ENCODE data around the gene TCF4. TPM values are rescaled to one million over a fixed set of nuclear protein-coding genes. Genes with fewer than 3 reads are reported as not detected.

TCF4 gene
- total RNA-seq, 1 donor from 2014 or later = 175 TPM

GRCh38 chr18:55501982-55502710, 85.8 kb downstream of the TCF4 start:
- Mint-ChIP-seq H3K27me3 (ENCODE audit: unreplicated experiment) (peaks cover 9% of the 10 kb centered on the region), H3K9me3 (ENCODE audit: unreplicated experiment) (no peaks in the 10 kb centered on the region), H3K27ac (ENCODE audit: unreplicated experiment) (peak overlapping the region; percentile 100), H3K4me1 (ENCODE audit: unreplicated experiment) (peaks cover 69% of the 10 kb centered on the region), H3K36me3 (ENCODE audit: low read depth, unreplicated experiment) (peaks cover 3% of the 10 kb centered on the region), H3K4me3 (ENCODE audit: unreplicated experiment) (peak overlapping the region; percentile 67)
- no peak for DNase-seq (ENCODE audit: low spot score)
- no peak for TF ChIP-seq CTCF (IDR thresholded peaks at IDR 0.05; ENCODE audit: unreplicated experiment)

- no peak for TF ChIP-seq CTCF (IDR thresholded peaks at IDR 0.05; ENCODE audit: unreplicated experiment)
- no peaks in the 10 kb centered on the region for H3K9me3 Mint-ChIP-seq (ENCODE audit: unreplicated experiment)
- H3K4me1 Mint-ChIP-seq (ENCODE audit: unreplicated experiment) = peaks cover 67% of the 10 kb centered on the region
These were observed 86.4 kb downstream of the TCF4 start for GRCh38 chr18:55501579-55501978.

GRCh38 chr18:55500316-55501086, 87.5 kb downstream of the TCF4 start:
- H3K27ac Mint-ChIP-seq (ENCODE audit: unreplicated experiment) = peak overlapping the region; percentile 100

More at GRCh38 chr18:55501579-55501978, 86.4 kb downstream of the TCF4 start:
- peaks cover 3% of the 10 kb centered on the region for H3K36me3 Mint-ChIP-seq (ENCODE audit: low read depth, unreplicated experiment)
- peak overlapping the region; percentile 100 for H3K27ac Mint-ChIP-seq (ENCODE audit: unreplicated experiment)
- H3K27me3 Mint-ChIP-seq (ENCODE audit: unreplicated experiment) = peaks cover 8% of the 10 kb centered on the region
- peak; percentile 27 for DNase-seq (ENCODE audit: low spot score)
- peak overlapping the region; percentile 67 for H3K4me3 Mint-ChIP-seq (ENCODE audit: unreplicated experiment)

GRCh38 chr18:55499526-55499925, 88.5 kb downstream of the TCF4 start:
- peaks cover 64% of the 10 kb centered on the region for H3K4me1 Mint-ChIP-seq (ENCODE audit: unreplicated experiment)
- TF ChIP-seq CTCF (IDR thresholded peaks at IDR 0.05; ENCODE audit: unreplicated experiment) = no peak
- no peak overlapping the region for H3K4me3 Mint-ChIP-seq (ENCODE audit: unreplicated experiment)
- peak overlapping the region; percentile 100 for H3K27ac Mint-ChIP-seq (ENCODE audit: unreplicated experiment)
- peaks cover 3% of the 10 kb centered on the region for H3K36me3 Mint-ChIP-seq (ENCODE audit: low read depth, unreplicated experiment)
- H3K27me3 Mint-ChIP-seq (ENCODE audit: unreplicated experiment) = peaks cover 6% of the 10 kb centered on the region
- no peak for DNase-seq (ENCODE audit: low spot score)
- no peaks in the 10 kb centered on the region for H3K9me3 Mint-ChIP-seq (ENCODE audit: unreplicated experiment)

More at GRCh38 chr18:55500316-55501086, 87.5 kb downstream of the TCF4 start:
- Mint-ChIP-seq H3K36me3 (ENCODE audit: low read depth, unreplicated experiment) (peaks cover 3% of the 10 kb centered on the region), H3K9me3 (ENCODE audit: unreplicated experiment) (no peaks in the 10 kb centered on the region), H3K4me3 (ENCODE audit: unreplicated experiment) (no peak overlapping the region), H3K27me3 (ENCODE audit: unreplicated experiment) (peaks cover 6% of the 10 kb centered on the region), H3K4me1 (ENCODE audit: unreplicated experiment) (peaks cover 65% of the 10 kb centered on the region)
- DNase-seq (ENCODE audit: low spot score) = no peak
- TF ChIP-seq CTCF (IDR thresholded peaks at IDR 0.05; ENCODE audit: unreplicated experiment) = no peak

All from endothelial cell (in vitro differentiated cells).